SJSA1 (cell line): ENCODE measurements around the gene SMLR1. TPM values are rescaled to one million over a fixed set of nuclear protein-coding genes. Genes with fewer than 3 reads are reported as not detected.

Experiments used
- DNase-seq, 2 experiments: peaks; one replicate each; pipeline ENCODE4 v3.0.0-alpha.2; 2015 to 2020; ENCODE audit warnings: low spot score in 2 of 2, low read depth in 1 of 2
- H3K27ac ChIP-seq: fragments of 250-450 bp; sonication (Bioruptor Pico); 2 replicates; pipeline ENCODE4 v1.5.1; 2020; ENCODE audit warnings: mild to moderate bottlenecking, moderate library complexity
- H3K27me3 ChIP-seq: fragments of 250-450 bp; sonication (Bioruptor Pico); replicated peaks from 2 replicates; pipeline ENCODE4 v1.5.1; 2020; ENCODE audit warnings: mild to moderate bottlenecking, moderate library complexity
- H3K36me3 ChIP-seq: fragments of 250-450 bp; sonication (Bioruptor Pico); 2 replicates; pipeline ENCODE4 v1.5.1; 2020; ENCODE audit warnings: mild to moderate bottlenecking
- H3K4me1 ChIP-seq: fragments of 250-450 bp; sonication (Bioruptor Pico); replicated peaks from 2 replicates; pipeline ENCODE4 v1.6.1; 2021; ENCODE audit warnings: mild to moderate bottlenecking
- H3K4me3 ChIP-seq: fragments of 250-450 bp; sonication (Bioruptor Pico); 2 replicates; pipeline ENCODE4 v1.5.1; 2020; ENCODE audit warnings: mild to moderate bottlenecking
- H3K9me3 ChIP-seq: fragments of 250-450 bp; sonication (Bioruptor Pico); replicated peaks from 2 replicates; pipeline ENCODE4 v1.5.1; 2020; ENCODE audit warnings: mild to moderate bottlenecking
- total RNA-seq: library from RNA; depleted of rRNA; stranded (reverse); fragments of >200 nt; shearing (Covaris generic); gene quantifications from 2 replicates; pipeline ENCODE4 v1.2.3, GENCODE V29; 2014

SMLR1 gene
- total RNA-seq, 1 experiment from 2014 or later, result not detected

- H3K4me1 ChIP-seq, result peaks cover 24% of the 10 kb centered on the region
- no peaks in the 10 kb centered on the region for H3K27me3 ChIP-seq
- DNase-seq, result no peak
- no peak overlapping the region for H3K27ac ChIP-seq
- H3K9me3 ChIP-seq, result no peaks in the 10 kb centered on the region
- no peak overlapping the region for H3K4me3 ChIP-seq
- H3K36me3 ChIP-seq, result peaks cover 36% of the 10 kb centered on the region
Measured at GRCh38 chr6:130849594-130849993, 22.4 kb downstream of the SMLR1 start.

GRCh38 chr6:130851026-130851425 is 23.8 kb downstream of the SMLR1 start:
- peaks cover 37% of the 10 kb centered on the region for H3K36me3 ChIP-seq
- H3K27ac ChIP-seq, result no peak overlapping the region
- H3K27me3 ChIP-seq, result no peaks in the 10 kb centered on the region
- H3K9me3 ChIP-seq, result no peaks in the 10 kb centered on the region
- no peak overlapping the region for H3K4me3 ChIP-seq
- peaks cover 19% of the 10 kb centered on the region for H3K4me1 ChIP-seq
- no peak for DNase-seq

- no peaks in the 10 kb centered on the region for H3K27me3 ChIP-seq
- no peak overlapping the region for H3K4me3 ChIP-seq
- peaks cover 19% of the 10 kb centered on the region for H3K4me1 ChIP-seq
- peaks cover 44% of the 10 kb centered on the region for H3K36me3 ChIP-seq
- H3K9me3 ChIP-seq, result no peaks in the 10 kb centered on the region
- 0 out of 2 replicates have a peak overlapping the region, but pooled peaks have one; percentile 7 for H3K27ac ChIP-seq
- peak in 1 of 2 experiments; percentile 31 for DNase-seq
Measured at GRCh38 chr6:130852844-130853554, 25.8 kb downstream of the SMLR1 start.

- DNase-seq, result peak in 1 of 2 experiments; percentile 26
- Histone ChIP-seq H3K27me3 (no peaks in the 10 kb centered on the region), H3K4me1 (peaks cover 19% of the 10 kb centered on the region), H3K27ac (no peak overlapping the region), H3K4me3 (no peak overlapping the region), H3K36me3 (peaks cover 51% of the 10 kb centered on the region), H3K9me3 (no peaks in the 10 kb centered on the region)
Measured at GRCh38 chr6:130853555-130854183, 26.5 kb downstream of the SMLR1 start.

- Histone ChIP-seq H3K36me3 (peaks cover 59% of the 10 kb centered on the region), H3K27me3 (no peaks in the 10 kb centered on the region), H3K4me3 (no peak overlapping the region), H3K27ac (no peak overlapping the region), H3K4me1 (peaks cover 14% of the 10 kb centered on the region), H3K9me3 (no peaks in the 10 kb centered on the region)
- no peak for DNase-seq
Measured at GRCh38 chr6:130858054-130858453, 30.8 kb downstream of the SMLR1 start.

- Histone ChIP-seq H3K4me1 (peaks cover 8% of the 10 kb centered on the region), H3K9me3 (no peaks in the 10 kb centered on the region), H3K4me3 (no peak overlapping the region), H3K27me3 (no peaks in the 10 kb centered on the region), H3K36me3 (peaks cover 59% of the 10 kb centered on the region), H3K27ac (no peak overlapping the region)
- no peak for DNase-seq
Measured at GRCh38 chr6:130858498-130859160, 31.4 kb downstream of the SMLR1 start.

GRCh38 chr6:130859161-130859867 is 32.1 kb downstream of the SMLR1 start:
- peaks cover 62% of the 10 kb centered on the region for H3K36me3 ChIP-seq
- no peak overlapping the region for H3K27ac ChIP-seq
- no peak for DNase-seq
- no peaks in the 10 kb centered on the region for H3K9me3 ChIP-seq
- H3K27me3 ChIP-seq, result no peaks in the 10 kb centered on the region
- peaks cover 2% of the 10 kb centered on the region for H3K4me1 ChIP-seq
- H3K4me3 ChIP-seq, result no peak overlapping the region

- Histone ChIP-seq H3K4me3 (no peak overlapping the region), H3K27ac (no peak overlapping the region), H3K36me3 (peaks cover 76% of the 10 kb centered on the region), H3K9me3 (no peaks in the 10 kb centered on the region), H3K4me1 (no peaks in the 10 kb centered on the region), H3K27me3 (no peaks in the 10 kb centered on the region)
- no peak for DNase-seq
Measured at GRCh38 chr6:130862370-130862769, 35.2 kb downstream of the SMLR1 start.

GRCh38 chr6:130863415-130864230 is 36.4 kb downstream of the SMLR1 start:
- Histone ChIP-seq H3K27ac (no peak overlapping the region), H3K4me3 (no peak overlapping the region), H3K36me3 (peaks cover 66% of the 10 kb centered on the region), H3K27me3 (no peaks in the 10 kb centered on the region), H3K4me1 (no peaks in the 10 kb centered on the region), H3K9me3 (no peaks in the 10 kb centered on the region)
- DNase-seq, result no peak

GRCh38 chr6:130864344-130864743 is 37.1 kb downstream of the SMLR1 start:
- Histone ChIP-seq H3K4me3 (no peak overlapping the region), H3K36me3 (peaks cover 67% of the 10 kb centered on the region), H3K4me1 (no peaks in the 10 kb centered on the region), H3K27me3 (no peaks in the 10 kb centered on the region), H3K9me3 (no peaks in the 10 kb centered on the region), H3K27ac (no peak overlapping the region)
- DNase-seq, result no peak

- H3K9me3 ChIP-seq, result no peaks in the 10 kb centered on the region
- no peaks in the 10 kb centered on the region for H3K4me1 ChIP-seq
- H3K4me3 ChIP-seq, result no peak overlapping the region
- no peak overlapping the region for H3K27ac ChIP-seq
- DNase-seq, result no peak
- H3K36me3 ChIP-seq, result peaks cover 72% of the 10 kb centered on the region
- H3K27me3 ChIP-seq, result no peaks in the 10 kb centered on the region
Measured at GRCh38 chr6:130865793-130866192, 38.6 kb downstream of the SMLR1 start.

GRCh38 chr6:130869681-130870080 is 42.5 kb downstream of the SMLR1 start:
- peaks cover 46% of the 10 kb centered on the region for H3K36me3 ChIP-seq
- no peak overlapping the region for H3K4me3 ChIP-seq
- no peak overlapping the region for H3K27ac ChIP-seq
- no peaks in the 10 kb centered on the region for H3K9me3 ChIP-seq
- no peaks in the 10 kb centered on the region for H3K27me3 ChIP-seq
- no peak for DNase-seq
- H3K4me1 ChIP-seq, result no peaks in the 10 kb centered on the region
